ENCODE results near the gene NCOA5.

The NCOA5 gene

DNA sequence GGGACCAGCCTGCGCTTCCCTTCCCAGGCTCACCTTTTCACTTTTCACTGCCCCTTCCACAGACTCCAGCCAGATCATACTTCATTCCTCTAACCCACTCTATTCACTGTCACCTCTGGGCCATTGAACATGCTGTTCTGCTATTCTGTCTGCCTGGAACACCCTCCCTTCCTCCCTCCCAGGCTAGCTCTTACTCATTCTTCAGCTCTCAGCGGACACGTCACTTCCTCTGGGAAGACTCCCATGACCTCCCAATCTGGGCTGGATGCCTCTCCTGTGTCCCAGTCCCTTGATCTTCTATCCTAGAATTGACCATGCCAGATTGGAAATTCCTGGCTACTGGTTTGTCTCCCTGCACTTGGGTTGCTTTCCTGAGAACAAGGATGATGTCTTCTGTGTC lies 55.7 kb downstream of the NCOA5 start:
- no peak for DNase-seq

DNA sequence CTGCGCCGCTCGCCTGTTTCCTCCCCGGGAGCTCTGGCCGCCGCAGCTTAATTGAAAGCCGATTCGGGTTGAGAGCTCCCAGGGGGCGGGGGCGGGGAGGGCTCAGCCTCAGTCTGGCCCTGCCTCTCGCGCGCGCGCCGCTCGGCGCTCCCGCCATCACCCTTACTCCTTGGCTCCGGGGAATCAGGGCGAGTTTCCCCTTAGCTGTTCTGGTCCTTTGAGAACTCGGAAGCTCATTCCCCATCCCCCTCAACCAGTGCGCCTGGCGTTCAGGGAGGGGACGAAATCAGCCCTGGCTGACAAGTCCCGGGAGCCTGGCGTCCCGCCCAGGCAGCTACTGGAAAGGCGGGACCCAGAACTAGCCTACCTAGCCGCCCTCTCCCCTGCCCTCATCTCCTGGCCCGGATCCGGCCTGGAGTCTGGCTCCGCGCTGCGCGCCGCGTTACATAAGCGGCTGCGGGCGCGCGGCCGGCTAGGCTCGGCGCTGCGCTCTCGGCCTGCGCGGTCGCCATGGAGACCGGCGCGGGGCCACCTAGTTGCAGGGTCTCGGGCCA lies 58.0 kb downstream of the NCOA5 start:
- DNase-seq: peak; percentile 9

DNA sequence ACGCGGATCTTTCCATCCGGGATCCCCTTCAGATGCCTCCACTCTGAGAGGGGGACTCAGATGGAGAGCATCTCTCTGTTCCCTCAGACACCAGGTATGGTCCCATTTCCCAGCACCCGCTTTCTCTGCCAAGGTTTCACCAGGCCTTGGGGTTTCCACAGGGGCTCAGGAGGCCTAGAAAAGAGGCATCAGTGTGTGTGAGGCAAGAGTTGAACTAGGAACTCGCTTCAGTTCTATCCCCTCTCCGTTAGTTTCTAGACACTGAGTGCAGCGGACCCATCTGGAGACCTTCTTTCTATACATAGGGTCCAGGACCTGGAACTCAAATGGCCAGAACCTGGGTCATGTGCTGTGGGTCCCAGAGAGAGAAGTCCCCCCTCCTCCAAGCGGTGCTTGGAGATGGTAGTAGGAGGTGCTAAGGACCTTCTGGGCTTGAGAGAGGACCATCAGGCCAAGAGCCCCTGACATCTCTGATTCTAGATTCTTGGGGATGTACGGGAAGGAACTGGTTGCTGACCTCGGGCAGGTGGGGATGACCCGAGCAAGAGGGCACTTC lies 58.7 kb downstream of the NCOA5 start:
- DNase-seq: no peak

DNA sequence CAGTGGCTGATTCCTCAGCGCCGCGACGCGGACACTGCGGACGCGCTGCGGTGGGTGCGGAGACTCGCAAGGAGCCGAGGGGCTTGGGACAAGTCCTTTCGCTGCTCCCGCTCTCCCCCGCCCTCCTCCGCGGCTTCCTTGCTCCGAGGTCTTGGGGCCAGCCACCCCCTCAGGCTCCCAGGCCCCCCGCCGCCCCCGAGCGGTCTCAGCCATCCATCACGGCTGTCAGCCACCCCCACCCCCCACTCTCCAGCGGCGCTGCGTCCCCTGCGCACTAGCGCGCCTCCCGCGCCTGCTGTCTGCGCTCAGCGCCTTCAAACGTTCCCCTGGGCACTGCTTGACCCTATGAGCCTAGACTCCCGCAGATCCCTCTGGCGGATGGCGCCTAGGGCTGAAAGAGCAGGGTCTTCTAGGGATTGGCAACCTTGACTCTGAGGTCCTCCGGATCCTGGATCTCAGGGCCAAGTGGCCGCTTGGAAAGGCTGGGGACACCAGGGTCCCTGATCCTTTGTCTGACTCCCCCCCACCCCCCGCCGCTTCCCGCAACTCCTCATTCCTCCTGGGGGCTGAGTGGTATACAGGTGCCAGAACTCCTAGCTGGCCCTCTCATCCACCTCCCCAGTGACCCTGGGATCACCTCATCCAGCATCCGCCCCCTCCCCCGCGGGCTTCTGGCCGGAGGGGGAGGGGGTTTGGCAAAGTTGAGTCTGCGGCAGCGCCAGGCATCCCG lies 59.3 kb downstream of the NCOA5 start:
- DNase-seq: no peak

DNA sequence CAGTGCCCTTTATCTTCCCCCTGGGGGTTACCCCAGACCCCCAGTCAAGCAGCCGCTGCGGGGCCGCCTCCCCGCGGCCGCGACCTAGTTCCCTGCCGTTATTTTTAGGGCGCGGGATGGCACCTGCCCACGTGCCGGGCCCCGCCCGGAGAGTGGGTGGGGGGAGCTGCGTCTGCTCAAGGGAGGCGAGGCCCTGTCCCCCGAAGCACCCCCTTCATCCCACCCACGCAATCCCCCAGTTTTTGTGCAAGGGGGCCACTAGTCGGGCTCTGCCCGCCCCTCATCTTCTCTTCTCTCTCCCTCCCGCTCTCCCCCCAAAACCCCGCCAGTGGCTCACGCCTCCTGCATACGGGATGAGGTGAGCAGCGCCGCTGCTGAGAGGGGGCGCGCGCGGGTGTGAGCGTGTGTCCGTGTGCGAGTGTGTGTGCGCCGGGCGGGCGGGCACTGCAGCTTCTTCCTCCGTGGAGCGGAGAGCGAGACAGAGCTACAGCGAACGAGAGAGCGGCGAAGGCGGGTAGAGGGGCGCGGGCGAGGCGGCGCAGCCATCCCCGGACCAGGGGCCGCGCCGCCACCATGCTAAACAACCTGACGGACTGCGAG lies 60.9 kb downstream of the NCOA5 start, which contains the start of gene SLC12A5:
SLC12A5 (plus strand) TSS at position 444 of the 600 bp plus-strand sequence; CDS start at position 574, 130 bp downstream.
- DNase-seq: no peak

DNA sequence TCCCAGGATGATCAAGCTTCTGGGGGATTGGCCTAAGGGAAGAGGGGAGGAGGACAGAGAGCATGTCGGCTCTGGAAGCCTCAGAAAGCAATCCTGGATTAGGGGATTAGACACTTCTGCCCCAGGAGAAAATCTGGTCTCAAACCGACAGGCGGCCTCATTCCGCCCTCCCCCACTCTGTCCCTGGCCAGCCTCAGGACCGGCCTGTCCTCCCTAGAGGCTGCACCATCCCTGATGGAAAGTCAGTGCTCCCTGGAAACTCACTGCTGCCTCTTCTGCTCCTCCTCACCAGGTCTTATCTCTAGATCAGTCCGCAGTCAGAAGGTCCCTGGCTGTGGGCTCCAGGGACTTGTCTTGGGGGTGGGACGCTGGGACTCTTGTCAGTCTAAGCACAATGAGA lies 61.7 kb downstream of the NCOA5 start:
- DNase-seq: no peak

DNA sequence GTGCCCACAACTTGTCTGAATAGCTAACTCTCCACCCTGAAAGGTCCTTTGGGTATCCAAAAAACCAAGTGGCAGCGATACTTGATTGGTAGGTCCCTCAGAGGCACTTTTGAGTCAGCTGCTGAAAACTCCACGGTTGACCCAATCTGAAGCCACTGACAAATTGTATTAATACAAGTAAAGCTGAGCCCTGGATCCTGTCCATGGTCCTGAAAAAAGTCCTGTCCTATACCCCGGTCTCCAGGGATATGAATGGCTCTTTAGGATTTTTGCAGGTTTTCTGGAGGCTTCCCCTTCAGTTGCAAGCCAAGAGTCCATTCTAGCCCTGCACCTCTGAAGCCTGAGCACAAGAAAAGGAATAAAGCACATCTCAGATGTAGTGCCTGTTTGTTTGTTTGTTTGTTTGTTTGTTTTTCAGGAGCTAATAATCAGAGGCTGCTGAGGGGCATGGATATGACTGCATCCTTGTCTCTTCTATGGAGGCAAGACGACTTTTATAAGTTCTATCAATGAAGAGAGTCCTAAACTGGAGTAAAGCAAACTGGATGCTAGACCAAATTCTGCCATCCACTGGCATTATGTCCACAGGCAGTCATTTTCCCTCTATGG lies 62.4 kb downstream of the NCOA5 start:
- DNase-seq: no peak

DNA sequence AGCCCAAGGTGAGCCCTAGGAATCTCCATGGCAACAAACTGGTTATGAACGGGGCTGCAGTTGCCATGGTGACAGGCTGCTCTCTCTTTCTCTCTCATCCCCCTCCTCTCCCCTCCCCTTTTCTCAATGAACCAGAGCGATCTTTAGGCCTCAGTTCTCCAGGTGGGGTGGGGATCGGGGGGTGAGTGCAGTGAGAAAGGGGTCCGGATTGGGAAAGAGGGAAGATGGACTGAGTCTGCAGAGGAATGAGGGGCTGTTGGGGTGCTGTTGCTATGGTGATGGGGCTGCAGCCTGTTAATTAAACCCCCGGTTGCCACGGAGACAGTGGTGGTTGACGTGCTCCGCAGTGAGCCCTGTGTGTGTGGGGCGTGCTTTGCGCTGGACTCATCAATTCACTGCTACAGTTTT lies 64.4 kb downstream of the NCOA5 start:
- DNase-seq: no peak

DNA sequence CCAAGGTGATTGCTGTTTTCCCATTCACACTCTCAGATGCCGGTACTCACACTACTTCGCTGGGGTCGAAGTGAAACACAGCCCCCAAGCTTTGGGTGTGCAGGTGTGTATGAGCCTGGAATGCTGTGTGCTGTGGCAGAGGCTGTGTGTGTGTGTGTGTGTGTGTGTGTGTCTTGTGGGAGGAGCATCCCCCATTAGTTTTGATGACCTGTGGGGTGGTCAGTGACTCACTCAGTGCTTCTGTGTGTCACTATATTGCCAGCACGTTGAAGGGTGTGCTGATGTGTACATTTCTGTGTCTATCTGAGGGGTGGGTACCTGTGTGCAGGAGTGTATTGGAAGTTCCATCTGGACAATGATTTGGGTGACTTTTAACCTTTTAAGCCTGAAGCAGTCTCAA lies 65.8 kb downstream of the NCOA5 start:
- no peak for DNase-seq

DNA sequence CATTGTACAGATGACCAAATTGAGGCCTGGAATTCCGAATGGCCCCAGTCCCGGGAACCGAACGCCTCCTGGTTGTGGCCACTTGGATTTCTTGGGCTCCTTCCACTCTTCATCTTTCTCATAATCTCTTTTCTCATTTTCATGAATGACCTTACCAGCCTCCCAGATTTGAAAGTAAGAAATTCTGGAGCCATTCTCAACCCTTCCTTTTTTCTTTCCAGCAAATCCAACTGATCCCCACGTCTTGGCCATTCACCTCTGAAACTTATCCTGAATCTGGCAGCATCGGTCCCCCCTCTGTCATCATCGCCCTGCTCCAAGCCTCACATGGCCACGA lies 66.6 kb downstream of the NCOA5 start:
- no peak for DNase-seq

DNA sequence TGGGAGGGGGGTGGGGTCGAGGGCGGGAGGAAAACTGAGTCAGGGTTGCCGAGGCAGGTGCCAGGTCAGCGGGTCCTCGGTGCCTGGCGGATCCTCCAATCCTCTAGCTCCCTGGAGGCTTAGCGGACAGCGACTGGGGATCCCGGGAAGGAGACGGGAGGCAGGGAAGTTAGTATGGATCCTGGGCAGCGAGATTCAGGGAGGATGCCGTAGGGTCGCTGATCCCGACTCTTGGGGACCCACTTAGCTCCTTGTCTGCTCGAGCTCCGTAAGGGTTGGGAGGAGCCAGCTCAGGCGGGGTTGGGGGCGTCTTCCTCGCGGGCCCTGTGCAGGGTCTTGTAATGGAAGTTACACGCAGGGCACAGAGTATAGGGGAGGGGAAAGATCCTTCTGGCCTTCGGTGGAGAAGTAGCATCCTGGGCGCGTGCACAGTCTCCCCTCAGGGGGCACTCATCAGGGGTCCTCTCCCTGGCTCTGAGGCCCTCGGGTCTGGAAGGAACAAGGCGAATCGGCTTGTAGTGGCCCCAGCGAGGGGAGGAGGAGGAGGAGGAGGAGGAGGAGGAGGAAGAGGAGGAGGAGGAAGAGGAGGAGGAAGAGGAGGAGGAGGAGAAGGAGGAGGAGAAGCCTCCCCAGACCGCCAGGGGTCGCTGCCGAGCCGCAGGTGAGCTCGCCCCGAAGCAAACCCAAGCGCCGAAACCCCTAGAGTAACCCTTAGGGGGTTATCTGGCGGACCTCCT lies 67.2 kb downstream of the NCOA5 start:
- DNase-seq: peak; percentile 2

DNA sequence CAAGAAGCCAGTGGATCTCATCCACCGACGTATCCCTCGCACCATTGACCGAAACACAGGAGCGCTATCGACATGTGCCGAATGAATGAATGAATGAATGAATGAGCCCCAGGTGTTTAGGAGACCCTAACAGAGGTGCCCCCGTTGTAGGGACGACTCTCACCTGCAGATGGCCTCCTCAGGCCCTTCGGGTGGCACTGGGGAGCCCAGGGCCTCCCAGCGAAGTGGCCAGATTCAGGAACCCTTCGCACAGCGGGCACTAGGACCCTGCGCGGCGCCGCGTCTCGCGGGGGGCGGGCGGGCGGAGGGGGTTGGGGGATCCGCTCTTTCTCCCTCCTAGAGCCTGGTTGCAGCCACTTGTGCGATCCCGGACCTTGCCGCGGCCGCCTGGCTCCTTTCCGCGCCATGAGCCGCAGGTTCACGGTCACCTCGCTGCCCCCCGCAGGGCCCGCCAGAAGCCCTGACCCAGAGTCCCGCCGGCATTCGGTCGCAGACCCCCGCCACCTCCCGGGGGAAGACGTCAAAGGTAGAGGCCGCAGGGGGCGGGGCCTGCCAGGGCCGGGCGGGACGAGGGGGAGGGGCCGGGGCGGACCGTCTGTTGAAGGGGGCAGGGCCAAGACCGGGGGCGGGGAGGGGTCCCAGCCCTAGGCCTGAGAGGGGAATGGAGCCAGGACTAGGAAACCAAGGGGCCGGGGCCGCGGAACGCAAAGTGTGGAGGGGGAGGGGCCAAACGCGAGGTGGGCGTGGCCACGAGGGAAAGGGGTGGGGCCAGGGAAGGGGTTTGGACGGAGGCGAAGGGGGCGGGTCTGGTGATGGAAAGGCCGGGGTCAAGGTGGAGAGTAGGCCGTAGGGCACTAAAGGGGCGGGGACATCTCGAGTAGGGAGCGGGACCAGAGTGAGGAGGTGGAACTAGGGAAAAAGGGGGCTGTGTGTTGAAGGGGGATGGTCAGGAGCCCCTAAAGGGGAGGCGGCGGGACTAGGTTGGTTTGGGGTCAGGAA lies 68.1 kb downstream of the NCOA5 start:
- peak; percentile 82 for DNase-seq

DNA sequence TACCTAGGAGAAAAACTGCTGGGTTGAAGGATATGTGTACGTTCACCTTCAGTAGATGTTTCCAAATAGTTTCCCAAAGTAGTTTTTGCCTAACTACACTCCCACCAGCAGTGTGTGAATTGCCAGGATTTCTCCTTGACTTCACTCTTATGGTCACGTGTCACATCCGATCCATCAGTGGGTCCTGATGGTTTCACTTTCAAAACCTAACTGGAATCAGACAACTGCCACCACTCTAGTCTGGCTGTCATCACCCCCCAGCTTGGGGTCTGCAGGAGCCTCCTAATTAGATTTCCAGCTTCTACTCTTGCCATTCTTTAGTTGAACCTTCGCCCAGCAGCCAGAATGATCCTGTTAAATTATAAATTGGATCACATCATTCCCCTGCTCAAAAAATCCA lies 69.2 kb downstream of the NCOA5 start:
- no peak for DNase-seq

DNA sequence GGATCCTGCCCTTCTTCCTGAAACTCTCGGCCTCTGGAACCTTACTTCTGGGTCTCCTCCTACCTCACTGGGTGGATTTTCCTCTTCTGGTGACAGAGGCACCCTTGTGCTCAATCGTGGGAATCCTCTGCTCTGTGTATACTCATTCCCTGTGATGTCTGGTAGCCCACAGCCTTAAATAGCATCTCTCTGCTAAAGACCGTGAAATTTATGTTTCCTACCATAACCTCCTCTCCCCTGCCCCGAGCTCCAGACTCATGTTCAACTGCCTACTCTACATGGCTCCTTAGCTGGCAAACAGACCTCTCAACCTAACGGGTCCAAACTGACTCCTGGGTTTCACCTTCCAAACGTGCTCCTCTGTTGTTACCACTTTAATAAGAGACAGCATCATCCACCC lies 71.2 kb downstream of the NCOA5 start:
- no peak for DNase-seq

DNA sequence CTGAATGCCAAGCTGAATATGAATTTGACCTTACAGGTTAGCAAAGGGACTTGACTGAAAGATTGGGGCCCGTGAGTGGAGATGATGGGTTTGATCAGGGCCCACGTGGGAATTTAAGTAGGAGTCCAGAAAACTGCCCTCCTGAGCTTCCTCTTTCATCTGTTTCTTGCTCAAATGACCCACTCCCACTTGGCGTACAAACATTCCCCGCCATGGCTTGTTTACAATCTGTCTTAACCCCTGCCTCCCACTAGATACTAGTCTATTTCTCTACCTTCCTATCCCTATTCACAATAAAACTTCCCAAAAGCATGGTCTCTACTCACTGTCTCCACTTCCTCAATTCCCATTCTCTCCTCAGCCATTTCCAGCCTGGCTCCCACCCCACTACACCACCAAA lies 71.7 kb downstream of the NCOA5 start:
- no peak for DNase-seq

DNA sequence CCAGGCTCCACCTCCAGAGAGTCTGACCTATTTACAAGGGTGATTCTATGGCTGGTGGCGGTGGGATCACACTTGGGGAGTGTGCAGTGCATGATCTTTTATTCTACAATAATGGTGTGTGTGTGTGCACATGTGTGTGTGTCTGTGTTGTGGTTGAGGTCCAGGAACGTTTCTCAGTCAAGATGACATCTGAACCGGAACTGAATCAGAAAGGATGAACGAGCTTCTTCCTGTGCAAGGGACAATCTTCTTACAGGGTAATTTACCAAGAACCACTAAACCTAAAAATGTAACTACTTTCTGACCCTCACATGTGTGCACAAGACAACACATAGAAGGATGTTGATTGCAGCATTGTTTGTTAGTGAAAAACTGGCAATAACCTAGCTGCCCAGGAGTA lies 72.5 kb downstream of the NCOA5 start:
- DNase-seq: no peak

DNA sequence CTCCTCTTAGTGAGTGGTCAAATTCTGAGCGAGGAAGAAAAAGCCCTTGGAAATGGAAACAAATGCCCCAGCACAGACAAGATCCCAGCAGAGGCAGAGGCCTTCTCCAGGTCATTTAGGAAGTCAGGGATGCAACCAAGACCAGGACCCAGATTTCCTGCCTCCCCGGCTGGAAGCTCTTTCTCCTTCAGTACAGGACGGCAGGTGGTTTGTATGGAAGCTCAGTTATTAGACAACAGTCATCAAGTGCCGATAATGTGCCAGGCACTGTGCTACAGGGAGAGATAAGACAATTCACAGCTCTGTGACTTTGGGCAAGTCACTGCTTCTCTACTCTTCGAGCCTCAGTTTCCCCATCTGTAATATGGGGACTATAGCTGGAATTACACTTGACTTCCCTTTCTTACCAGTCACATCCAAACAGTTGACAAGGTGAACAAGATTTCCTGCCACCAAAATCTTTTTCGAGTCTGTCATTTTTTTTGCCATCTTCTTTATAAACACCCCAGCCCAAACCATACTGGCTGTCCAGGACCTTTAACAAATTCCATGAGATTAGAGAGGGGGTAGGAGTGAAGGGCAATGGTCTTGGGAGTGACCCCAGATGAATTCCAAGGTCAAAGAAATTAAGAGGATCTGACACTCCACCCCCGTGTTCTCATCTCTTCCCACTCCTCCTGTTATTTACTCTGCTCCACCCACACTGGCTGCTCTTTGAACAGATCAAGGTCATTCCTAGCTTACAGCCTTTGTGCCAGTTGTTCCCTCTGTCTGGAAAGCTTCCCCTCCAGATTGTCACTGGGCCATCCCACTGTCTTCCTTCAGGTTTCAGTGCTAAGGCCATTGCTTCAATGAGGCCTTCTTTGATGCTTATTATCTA lies 75.0 kb downstream of the NCOA5 start:
- no peak for DNase-seq

DNA sequence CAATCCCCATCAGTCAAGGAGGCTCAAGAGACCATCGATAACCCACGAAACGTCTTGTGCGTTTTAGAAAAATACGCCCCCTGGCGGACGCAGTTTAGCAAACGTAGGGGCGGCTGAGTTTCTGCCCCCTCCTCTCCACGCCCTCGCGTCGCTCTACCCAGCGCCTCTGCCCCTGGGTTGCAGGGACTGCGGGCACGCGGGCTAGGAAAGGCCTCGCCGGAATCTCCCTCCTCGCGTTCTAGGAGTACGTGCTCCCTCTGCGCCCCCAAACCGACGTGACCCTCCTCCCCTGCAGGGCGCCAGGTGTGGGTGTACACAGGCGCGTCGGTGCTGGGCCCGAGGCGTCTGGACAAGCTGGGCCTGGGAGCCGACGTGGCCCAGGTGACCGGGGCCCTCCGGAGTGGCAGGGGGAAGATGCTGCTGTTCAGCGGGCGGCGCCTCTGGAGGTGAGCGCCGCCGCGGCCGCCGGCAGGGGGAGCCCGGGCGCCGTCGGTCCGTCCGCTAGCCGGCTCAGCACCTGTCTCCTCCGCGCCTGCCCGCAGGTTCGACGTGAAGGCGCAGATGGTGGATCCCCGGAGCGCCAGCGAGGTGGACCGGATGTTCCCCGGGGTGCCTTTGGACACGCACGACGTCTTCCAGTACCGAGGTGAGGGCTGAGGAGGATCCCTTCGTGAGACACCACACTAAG lies 75.8 kb downstream of the NCOA5 start:
- peak; percentile 29 for DNase-seq

DNA sequence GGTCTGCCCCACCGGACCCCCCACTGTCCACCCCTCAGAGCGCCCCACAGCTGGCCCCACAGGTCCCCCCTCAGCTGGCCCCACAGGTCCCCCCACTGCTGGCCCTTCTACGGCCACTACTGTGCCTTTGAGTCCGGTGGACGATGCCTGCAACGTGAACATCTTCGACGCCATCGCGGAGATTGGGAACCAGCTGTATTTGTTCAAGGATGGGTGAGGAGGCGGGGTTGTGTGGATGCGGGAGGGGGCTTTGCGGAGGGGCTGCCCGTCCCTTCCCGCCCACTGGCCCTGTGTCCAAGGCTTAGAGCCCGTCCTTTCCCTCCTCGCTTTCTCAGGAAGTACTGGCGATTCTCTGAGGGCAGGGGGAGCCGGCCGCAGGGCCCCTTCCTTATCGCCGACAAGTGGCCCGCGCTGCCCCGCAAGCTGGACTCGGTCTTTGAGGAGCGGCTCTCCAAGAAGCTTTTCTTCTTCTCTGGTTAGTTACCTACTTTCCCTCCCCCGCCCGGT lies 76.4 kb downstream of the NCOA5 start:
- DNase-seq: no peak

DNA sequence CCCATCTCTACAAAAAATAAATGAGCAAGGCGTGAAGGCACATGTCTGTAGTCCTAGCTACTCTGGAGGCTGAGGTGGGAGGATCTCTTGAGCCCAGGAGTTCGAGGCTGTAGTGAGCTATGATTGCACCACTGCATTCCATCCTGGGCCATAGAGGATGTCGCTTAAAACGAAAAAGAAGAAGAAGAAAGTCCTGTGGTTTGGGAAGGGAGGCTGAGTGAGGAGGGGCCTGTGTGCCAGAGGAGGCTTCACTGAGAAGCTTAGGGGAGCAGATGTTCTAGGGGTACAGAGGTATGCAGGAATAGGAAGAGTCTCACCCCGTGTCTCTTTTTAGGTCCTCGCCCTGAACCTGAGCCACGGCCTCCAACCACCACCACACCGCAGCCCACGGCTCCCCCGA lies 76.8 kb downstream of the NCOA5 start:
- DNase-seq: no peak
